ENCODE measurements around the gene CARD8.

DNA sequence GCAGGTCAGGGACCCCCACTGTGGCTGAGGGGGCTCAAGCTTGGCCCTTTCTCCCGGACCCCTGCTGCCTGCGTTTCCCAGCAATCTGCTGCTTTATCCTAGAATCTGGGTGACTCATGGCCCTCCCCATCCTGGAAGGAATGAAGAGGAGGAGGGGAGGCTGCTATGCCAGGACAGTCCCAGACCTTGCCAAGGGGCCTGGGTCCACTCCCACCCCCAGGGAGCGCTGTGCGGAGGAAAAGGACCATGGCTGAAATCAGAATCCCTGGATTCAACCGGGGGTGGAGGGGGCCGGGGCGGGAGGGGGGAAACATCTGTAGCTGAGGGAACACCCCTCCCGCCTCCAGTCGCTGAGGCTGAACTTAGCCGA lies 34.7 kb upstream of the CARD8 start:
- TF ChIP-seq, protein P1, sequence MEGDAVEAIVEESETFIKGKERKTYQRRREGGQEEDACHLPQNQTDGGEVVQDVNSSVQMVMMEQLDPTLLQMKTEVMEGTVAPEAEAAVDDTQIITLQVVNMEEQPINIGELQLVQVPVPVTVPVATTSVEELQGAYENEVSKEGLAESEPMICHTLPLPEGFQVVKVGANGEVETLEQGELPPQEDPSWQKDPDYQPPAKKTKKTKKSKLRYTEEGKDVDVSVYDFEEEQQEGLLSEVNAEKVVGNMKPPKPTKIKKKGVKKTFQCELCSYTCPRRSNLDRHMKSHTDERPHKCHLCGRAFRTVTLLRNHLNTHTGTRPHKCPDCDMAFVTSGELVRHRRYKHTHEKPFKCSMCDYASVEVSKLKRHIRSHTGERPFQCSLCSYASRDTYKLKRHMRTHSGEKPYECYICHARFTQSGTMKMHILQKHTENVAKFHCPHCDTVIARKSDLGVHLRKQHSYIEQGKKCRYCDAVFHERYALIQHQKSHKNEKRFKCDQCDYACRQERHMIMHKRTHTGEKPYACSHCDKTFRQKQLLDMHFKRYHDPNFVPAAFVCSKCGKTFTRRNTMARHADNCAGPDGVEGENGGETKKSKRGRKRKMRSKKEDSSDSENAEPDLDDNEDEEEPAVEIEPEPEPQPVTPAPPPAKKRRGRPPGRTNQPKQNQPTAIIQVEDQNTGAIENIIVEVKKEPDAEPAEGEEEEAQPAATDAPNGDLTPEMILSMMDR (conservative IDR thresholded peaks at IDR 0.05) = no peak
- TF ChIP-seq EZH2 (IDR thresholded peaks at IDR 0.05; ENCODE audit: low read depth) = no peak

Data from PC-9 (cell line).